ENCODE data around the gene LTC4S.

LTC4S gene

DNA sequence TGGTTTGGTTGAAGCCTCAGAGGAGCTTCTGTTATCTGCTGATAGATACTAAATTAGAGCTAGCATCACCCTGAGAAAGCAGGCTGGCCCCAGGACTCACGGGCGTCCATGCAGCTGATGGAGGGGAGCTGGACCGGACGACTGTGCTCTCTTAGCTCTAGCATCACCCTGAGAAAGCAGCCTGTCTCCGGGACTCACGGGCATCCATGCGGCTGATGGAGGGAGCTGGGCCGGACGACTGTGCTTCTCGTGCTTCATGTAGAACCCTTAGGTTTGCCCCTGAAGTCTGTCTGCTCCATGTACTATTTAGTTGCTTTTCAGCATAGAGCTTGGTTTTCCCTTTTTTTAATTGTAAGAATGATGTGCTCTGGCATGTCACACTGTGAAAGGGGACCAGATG lies 16.3 kb upstream of the LTC4S start:
- Histone ChIP-seq H3K27me3 (ENCODE audit: insufficient read depth, poor library complexity, severe bottlenecking) (no peaks in the 10 kb centered on the region), H3K27ac (replicated peaks) (peak overlapping the region; percentile 47), H3K4me3 (replicated peaks; ENCODE audit: insufficient read depth, low read length) (no peak overlapping the region)
- TF ChIP-seq POLR2AphosphoS5 (IDR thresholded peaks at IDR 0.05; ENCODE audit: low read depth): no peak
- no peak for TF ChIP-seq GABPA (IDR thresholded peaks at IDR 0.05; ENCODE audit: low read depth)
- TF ChIP-seq, protein P1, sequence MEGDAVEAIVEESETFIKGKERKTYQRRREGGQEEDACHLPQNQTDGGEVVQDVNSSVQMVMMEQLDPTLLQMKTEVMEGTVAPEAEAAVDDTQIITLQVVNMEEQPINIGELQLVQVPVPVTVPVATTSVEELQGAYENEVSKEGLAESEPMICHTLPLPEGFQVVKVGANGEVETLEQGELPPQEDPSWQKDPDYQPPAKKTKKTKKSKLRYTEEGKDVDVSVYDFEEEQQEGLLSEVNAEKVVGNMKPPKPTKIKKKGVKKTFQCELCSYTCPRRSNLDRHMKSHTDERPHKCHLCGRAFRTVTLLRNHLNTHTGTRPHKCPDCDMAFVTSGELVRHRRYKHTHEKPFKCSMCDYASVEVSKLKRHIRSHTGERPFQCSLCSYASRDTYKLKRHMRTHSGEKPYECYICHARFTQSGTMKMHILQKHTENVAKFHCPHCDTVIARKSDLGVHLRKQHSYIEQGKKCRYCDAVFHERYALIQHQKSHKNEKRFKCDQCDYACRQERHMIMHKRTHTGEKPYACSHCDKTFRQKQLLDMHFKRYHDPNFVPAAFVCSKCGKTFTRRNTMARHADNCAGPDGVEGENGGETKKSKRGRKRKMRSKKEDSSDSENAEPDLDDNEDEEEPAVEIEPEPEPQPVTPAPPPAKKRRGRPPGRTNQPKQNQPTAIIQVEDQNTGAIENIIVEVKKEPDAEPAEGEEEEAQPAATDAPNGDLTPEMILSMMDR (IDR thresholded peaks at IDR 0.05; ENCODE audit: insufficient read depth, low read length): no peak
- TF ChIP-seq, protein P2, sequence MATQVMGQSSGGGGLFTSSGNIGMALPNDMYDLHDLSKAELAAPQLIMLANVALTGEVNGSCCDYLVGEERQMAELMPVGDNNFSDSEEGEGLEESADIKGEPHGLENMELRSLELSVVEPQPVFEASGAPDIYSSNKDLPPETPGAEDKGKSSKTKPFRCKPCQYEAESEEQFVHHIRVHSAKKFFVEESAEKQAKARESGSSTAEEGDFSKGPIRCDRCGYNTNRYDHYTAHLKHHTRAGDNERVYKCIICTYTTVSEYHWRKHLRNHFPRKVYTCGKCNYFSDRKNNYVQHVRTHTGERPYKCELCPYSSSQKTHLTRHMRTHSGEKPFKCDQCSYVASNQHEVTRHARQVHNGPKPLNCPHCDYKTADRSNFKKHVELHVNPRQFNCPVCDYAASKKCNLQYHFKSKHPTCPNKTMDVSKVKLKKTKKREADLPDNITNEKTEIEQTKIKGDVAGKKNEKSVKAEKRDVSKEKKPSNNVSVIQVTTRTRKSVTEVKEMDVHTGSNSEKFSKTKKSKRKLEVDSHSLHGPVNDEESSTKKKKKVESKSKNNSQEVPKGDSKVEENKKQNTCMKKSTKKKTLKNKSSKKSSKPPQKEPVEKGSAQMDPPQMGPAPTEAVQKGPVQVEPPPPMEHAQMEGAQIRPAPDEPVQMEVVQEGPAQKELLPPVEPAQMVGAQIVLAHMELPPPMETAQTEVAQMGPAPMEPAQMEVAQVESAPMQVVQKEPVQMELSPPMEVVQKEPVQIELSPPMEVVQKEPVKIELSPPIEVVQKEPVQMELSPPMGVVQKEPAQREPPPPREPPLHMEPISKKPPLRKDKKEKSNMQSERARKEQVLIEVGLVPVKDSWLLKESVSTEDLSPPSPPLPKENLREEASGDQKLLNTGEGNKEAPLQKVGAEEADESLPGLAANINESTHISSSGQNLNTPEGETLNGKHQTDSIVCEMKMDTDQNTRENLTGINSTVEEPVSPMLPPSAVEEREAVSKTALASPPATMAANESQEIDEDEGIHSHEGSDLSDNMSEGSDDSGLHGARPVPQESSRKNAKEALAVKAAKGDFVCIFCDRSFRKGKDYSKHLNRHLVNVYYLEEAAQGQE (IDR thresholded peaks at IDR 0.05; ENCODE audit: insufficient replicate concordance, low read depth): no peak
- TF ChIP-seq SPI1 (IDR thresholded peaks at IDR 0.05; ENCODE audit: borderline replicate concordance, low read depth): no peak
- no peak for DNase-seq (ENCODE audit: low read depth in 1 of 2, low spot score in 1 of 2)

DNA sequence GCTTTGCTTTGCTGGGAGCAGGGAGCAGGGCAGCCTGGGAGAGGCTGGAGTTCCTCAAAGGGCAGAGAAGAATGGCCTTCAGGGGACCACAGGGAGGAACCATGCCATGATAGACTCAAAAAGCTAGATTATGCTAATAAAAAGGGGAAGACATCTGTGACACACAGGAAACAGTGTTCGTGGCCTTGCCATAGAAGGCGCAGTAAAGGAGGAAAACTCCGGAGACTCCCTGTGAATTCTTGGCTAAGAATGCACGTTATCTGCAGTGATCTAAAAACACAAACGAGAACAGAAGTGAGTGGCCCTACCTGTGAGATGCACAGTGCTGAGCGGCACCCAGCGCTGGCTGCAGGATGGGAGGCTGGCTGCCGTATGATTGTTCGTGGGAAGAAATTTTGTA lies 15.9 kb upstream of the LTC4S start:
- no peak overlapping the region for H3K4me3 ChIP-seq (replicated peaks; ENCODE audit: insufficient read depth, low read length)
- peak overlapping the region; percentile 47 for H3K27ac ChIP-seq (replicated peaks)
- no peaks in the 10 kb centered on the region for H3K27me3 ChIP-seq (ENCODE audit: insufficient read depth, poor library complexity, severe bottlenecking)
- peak in 1 of 2 experiments; percentile 67 for DNase-seq (ENCODE audit: low read depth in 1 of 2, low spot score in 1 of 2)
- TF ChIP-seq, protein P2 (IDR thresholded peaks at IDR 0.05; ENCODE audit: insufficient replicate concordance, low read depth): no peak
- TF ChIP-seq SPI1 (IDR thresholded peaks at IDR 0.05; ENCODE audit: borderline replicate concordance, low read depth): peak; percentile 92
- TF ChIP-seq POLR2AphosphoS5 (IDR thresholded peaks at IDR 0.05; ENCODE audit: low read depth): peak; percentile 40
- TF ChIP-seq, protein P1 (IDR thresholded peaks at IDR 0.05; ENCODE audit: insufficient read depth, low read length): no peak
- TF ChIP-seq GABPA (IDR thresholded peaks at IDR 0.05; ENCODE audit: low read depth): peak; percentile 78

DNA sequence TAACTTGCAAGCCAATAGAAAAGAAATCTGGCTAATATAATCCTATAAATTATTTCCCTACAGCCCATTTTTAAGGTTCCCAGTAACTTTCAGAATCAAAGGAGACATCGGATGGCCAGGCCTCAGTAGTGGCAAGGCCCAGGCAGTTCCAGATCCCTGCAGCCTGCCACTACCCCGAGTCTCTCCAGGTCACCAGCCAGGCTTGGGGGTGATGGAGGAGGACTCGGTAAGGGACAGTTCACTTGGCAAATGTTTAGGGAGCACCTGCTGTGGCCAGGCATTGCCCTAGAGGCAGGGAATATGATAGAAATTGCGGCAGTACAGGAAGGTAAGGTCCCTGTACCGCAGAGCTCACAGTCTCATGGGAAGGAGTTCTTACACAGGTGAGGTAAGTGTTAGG lies 15.2 kb upstream of the LTC4S start:
- H3K4me3 ChIP-seq (replicated peaks; ENCODE audit: insufficient read depth, low read length): no peak overlapping the region
- H3K27me3 ChIP-seq (ENCODE audit: insufficient read depth, poor library complexity, severe bottlenecking): no peaks in the 10 kb centered on the region
- no peak for DNase-seq (ENCODE audit: low read depth in 1 of 2, low spot score in 1 of 2)
- TF ChIP-seq SPI1 (IDR thresholded peaks at IDR 0.05; ENCODE audit: borderline replicate concordance, low read depth) (no peak), GABPA (IDR thresholded peaks at IDR 0.05; ENCODE audit: low read depth) (no peak), POLR2AphosphoS5 (IDR thresholded peaks at IDR 0.05; ENCODE audit: low read depth) (no peak)
- TF ChIP-seq, protein P1 (IDR thresholded peaks at IDR 0.05; ENCODE audit: insufficient read depth, low read length): no peak
- TF ChIP-seq, protein P2 (IDR thresholded peaks at IDR 0.05; ENCODE audit: insufficient replicate concordance, low read depth): no peak
- H3K27ac ChIP-seq (replicated peaks): peak overlapping the region; percentile 47

All from HL-60 (cell line).